ENCODE data around the gene VAC14. TPM values are rescaled to one million over a fixed set of nuclear protein-coding genes. Genes with fewer than 3 reads are reported as not detected.

The VAC14 gene
- total and polyA plus RNA-seq, 4 donors = 27.6 to 60.8 (median 50.9) TPM

DNA sequence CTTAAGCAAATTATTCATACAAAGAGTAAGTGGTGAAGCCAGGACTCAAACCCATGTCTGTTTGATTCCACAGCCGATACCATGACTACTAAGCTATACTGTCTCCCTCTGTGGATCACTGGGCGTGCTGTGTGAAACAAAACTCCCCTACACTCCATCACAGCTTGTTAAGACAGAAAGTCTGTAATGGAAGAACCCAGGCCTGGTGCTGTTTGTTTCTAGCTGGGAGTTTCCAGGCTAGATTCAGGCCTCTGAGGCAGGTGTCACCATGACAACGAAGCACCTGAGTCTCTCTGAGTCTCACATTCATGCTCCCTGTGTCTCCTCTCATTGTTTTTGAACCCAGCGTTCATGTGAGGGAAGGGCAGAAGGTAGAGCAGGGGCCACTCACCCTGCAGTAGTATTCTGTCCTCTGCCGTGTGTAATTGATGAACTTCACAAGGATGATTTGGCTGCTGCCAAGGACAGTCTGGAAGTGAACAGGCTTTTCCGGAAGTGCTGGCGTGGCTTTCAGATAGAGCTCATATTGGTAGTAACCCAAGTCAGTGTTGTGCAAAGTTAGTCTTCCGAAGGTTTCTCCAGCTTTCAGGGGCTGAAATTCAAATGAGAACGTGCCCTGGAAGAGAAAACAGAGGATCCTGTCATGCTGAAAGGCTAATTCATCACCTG is 8.6 kb upstream of the VAC14 start:
- ATAC-seq (ENCODE audit: insufficient read depth, low FRiP score) = no peak
- no peak overlapping the region for H3K4me3 ChIP-seq
- no peak for DNase-seq
- peaks cover 0 to 3% (median 2%) of the 10 kb centered on the region in 3 donors for H3K27me3 ChIP-seq (ENCODE audit: control insufficient read depth in 3 of 3, insufficient read depth in 3 of 3, low read length in 2 of 3)
- no peaks in the 10 kb centered on the region for H3K36me3 ChIP-seq (ENCODE audit: control insufficient read depth in 4 of 4, insufficient read depth in 4 of 4, low read length in 4 of 4)
- WGBS, 2 donors = 70 to 75% methylated on average over 9 of the region's 9 CpGs
- H3K9ac ChIP-seq (ENCODE audit: insufficient read depth in 1 of 2, low read length in 2 of 2) = no peak overlapping the region
- no peaks in the 10 kb centered on the region for H3K4me1 ChIP-seq (ENCODE audit: control insufficient read depth in 5 of 5, insufficient read depth in 5 of 5, low read length in 5 of 5)
- no peak overlapping the region for H3K27ac ChIP-seq (ENCODE audit: low read depth in 1 of 2, low read length in 1 of 2)
- no peaks in the 10 kb centered on the region for H3K9me3 ChIP-seq (ENCODE audit: control insufficient read depth in 4 of 4, insufficient read depth in 3 of 4, low read length in 3 of 4)
- TF ChIP-seq, protein P1, sequence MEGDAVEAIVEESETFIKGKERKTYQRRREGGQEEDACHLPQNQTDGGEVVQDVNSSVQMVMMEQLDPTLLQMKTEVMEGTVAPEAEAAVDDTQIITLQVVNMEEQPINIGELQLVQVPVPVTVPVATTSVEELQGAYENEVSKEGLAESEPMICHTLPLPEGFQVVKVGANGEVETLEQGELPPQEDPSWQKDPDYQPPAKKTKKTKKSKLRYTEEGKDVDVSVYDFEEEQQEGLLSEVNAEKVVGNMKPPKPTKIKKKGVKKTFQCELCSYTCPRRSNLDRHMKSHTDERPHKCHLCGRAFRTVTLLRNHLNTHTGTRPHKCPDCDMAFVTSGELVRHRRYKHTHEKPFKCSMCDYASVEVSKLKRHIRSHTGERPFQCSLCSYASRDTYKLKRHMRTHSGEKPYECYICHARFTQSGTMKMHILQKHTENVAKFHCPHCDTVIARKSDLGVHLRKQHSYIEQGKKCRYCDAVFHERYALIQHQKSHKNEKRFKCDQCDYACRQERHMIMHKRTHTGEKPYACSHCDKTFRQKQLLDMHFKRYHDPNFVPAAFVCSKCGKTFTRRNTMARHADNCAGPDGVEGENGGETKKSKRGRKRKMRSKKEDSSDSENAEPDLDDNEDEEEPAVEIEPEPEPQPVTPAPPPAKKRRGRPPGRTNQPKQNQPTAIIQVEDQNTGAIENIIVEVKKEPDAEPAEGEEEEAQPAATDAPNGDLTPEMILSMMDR (IDR thresholded peaks at IDR 0.05; ENCODE audit: control extremely low read depth, extremely low read depth) = no peak

DNA sequence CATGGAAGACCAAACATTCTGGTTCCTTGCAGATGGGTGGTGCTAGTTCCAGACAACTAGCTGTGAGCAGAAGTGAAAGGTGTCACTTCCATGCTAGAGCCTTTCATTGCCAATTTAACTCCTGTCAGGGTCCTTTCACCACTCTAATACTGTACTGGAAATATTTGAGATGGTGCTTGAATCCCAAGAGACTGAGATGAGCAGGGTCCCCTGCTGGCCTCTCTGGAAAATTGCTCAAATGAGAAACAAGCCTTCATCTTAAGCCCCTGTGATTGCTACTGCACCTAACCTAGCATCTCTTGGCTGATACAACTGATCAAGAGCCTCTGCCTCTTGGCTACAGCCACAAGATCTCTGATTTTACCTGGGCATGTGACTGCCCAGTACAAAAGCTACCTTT is 7.4 kb upstream of the VAC14 start:
- Histone ChIP-seq H3K4me1 (ENCODE audit: control insufficient read depth in 5 of 5, insufficient read depth in 5 of 5, low read length in 5 of 5) (no peaks in the 10 kb centered on the region), H3K9me3 (ENCODE audit: control insufficient read depth in 4 of 4, insufficient read depth in 3 of 4, low read length in 3 of 4) (peaks cover 0 to 4% (median 0%) of the 10 kb centered on the region in 4 donors), H3K9ac (ENCODE audit: insufficient read depth in 1 of 2, low read length in 2 of 2) (no peak overlapping the region), H3K27ac (ENCODE audit: low read depth in 1 of 2, low read length in 1 of 2) (no peak overlapping the region), H3K4me3 (no peak overlapping the region), H3K27me3 (ENCODE audit: control insufficient read depth in 3 of 3, insufficient read depth in 3 of 3, low read length in 2 of 3) (peaks cover 0 to 3% (median 2%) of the 10 kb centered on the region in 3 donors), H3K36me3 (ENCODE audit: control insufficient read depth in 4 of 4, insufficient read depth in 4 of 4, low read length in 4 of 4) (no peaks in the 10 kb centered on the region)
- ATAC-seq (ENCODE audit: insufficient read depth, low FRiP score) = no peak
- TF ChIP-seq, protein P1 (IDR thresholded peaks at IDR 0.05; ENCODE audit: control extremely low read depth, extremely low read depth) = no peak
- DNase-seq = no peak

DNA sequence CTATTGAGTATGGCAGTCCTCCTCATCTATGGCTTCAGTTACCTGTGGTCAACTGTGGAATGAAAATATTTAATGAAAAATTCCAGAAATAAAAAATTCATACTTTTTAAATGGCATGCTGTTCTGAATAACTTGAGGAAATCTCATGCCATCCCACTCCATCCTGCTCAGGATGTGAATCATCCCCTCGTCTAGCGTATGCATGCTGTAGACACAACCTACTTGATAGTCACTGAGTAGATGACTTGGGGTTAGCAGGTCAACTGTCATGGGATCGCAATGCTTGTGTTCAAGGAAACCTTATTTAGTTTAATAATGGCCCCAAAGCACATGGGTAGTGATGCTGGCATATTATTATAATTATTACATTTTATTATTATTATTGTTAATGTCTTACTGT is 4.8 kb upstream of the VAC14 start:
- H3K4me3 ChIP-seq = no peak overlapping the region
- WGBS, 2 donors = 68 to 81% methylated on average over 3 of the region's 3 CpGs
- H3K4me1 ChIP-seq (ENCODE audit: control insufficient read depth in 5 of 5, insufficient read depth in 5 of 5, low read length in 5 of 5) = no peaks in the 10 kb centered on the region
- DNase-seq (no peak), ATAC-seq (ENCODE audit: insufficient read depth, low FRiP score) (no peak)
- H3K36me3 ChIP-seq (ENCODE audit: control insufficient read depth in 4 of 4, insufficient read depth in 4 of 4, low read length in 4 of 4) = no peaks in the 10 kb centered on the region
- H3K9ac ChIP-seq (ENCODE audit: insufficient read depth in 1 of 2, low read length in 2 of 2) = no peak overlapping the region
- TF ChIP-seq, protein P1 (IDR thresholded peaks at IDR 0.05; ENCODE audit: control extremely low read depth, extremely low read depth) = no peak
- peaks cover 0 to 4% (median 0%) of the 10 kb centered on the region in 4 donors for H3K9me3 ChIP-seq (ENCODE audit: control insufficient read depth in 4 of 4, insufficient read depth in 3 of 4, low read length in 3 of 4)
- no peak overlapping the region for H3K27ac ChIP-seq (ENCODE audit: low read depth in 1 of 2, low read length in 1 of 2)
- H3K27me3 ChIP-seq (ENCODE audit: control insufficient read depth in 3 of 3, insufficient read depth in 3 of 3, low read length in 2 of 3) = peaks cover 0 to 3% (median 2%) of the 10 kb centered on the region in 3 donors

DNA sequence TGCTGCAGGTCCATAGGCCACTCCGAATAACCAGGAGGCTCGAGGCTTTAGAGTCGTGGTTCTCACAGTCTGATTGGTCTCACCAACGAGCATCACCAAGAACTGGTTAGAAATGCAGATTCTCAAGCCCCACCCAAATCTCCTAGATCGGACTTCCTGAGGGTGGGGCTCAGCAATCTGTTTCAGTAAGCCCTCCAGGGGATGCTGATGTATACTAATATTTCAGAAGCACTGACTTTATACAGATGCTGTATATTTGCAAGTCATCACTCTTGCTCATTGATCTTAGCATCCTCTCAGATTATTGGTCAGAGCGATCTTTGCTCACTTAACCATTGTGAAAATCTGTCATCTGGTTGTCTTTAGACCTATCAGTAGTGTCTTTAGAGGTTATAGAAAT is 4.4 kb upstream of the VAC14 start:
- DNase-seq = no peak
- Histone ChIP-seq H3K27ac (ENCODE audit: low read depth in 1 of 2, low read length in 1 of 2) (no peak overlapping the region), H3K9me3 (ENCODE audit: control insufficient read depth in 4 of 4, insufficient read depth in 3 of 4, low read length in 3 of 4) (peaks cover 0 to 4% (median 0%) of the 10 kb centered on the region in 4 donors), H3K27me3 (ENCODE audit: control insufficient read depth in 3 of 3, insufficient read depth in 3 of 3, low read length in 2 of 3) (peaks cover 0 to 3% (median 2%) of the 10 kb centered on the region in 3 donors), H3K36me3 (ENCODE audit: control insufficient read depth in 4 of 4, insufficient read depth in 4 of 4, low read length in 4 of 4) (no peaks in the 10 kb centered on the region), H3K9ac (ENCODE audit: insufficient read depth in 1 of 2, low read length in 2 of 2) (no peak overlapping the region), H3K4me3 (no peak overlapping the region), H3K4me1 (ENCODE audit: control insufficient read depth in 5 of 5, insufficient read depth in 5 of 5, low read length in 5 of 5) (peaks cover 0 to 2% (median under 1%) of the 10 kb centered on the region in 5 donors)
- ATAC-seq (ENCODE audit: insufficient read depth, low FRiP score) = no peak
- TF ChIP-seq, protein P1 (IDR thresholded peaks at IDR 0.05; ENCODE audit: control extremely low read depth, extremely low read depth) = no peak
- 71 to 81% methylated on average over 6 of the region's 6 CpGs for WGBS, 2 donors

Measured in lung (tissue), 12 donors.